Inflammatory macrophage (primary cell): ENCODE measurements around the gene CCL2.
A peak's percentile ranks its signal among the peaks of the same experiment; 100 is the strongest.

Source experiments
- DNase-seq, 2 donors: peaks; one replicate each; pipeline ENCODE4 v3.0.0-alpha.2; 2020 to 2022

Gene CCL2

DNA sequence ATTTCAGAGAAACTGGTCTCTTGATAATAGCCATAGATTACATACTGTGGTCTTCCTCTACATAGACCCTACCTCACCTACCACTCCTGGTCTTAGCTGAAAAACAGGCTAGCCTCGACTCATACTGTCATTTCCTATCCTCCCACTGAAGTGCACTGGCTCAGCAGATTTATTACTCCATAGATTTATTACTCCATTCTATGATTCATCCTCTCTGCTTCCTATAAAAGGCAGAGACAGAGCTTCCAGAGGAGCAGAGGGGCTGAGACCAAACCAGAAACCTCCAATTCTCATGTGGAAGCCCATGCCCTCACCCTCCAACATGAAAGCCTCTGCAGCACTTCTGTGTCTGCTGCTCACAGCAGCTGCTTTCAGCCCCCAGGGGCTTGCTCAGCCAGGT is 14.9 kb downstream of the CCL2 start, which contains the start of gene CCL7:
TSS of gene CCL7 (plus strand) at position 253 of the 400 bp plus-strand sequence. CDS start at position 323, 70 bp downstream.
- DNase-seq = peak; percentile 74 to 88

DNA sequence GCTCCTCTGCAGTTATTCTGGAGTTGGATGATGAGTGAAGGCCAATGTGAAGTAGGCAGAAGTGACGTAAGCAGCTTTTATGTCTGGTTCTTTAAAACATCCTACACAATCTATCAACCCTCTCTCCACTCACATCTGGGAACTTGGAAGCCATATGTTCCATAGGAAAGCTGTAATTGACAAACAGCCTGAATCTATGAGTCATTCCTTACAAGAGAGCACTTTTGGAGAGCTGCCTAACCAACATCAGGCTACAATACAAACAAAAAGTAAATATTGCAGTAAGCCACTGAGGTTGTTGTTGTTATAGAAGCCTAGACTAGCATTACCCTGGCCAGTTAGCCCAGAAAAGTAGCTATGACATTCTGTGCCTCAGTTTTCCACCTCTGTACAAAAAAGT is 20.8 kb downstream of the CCL2 start:
- peak; percentile 51 to 60 for DNase-seq

DNA sequence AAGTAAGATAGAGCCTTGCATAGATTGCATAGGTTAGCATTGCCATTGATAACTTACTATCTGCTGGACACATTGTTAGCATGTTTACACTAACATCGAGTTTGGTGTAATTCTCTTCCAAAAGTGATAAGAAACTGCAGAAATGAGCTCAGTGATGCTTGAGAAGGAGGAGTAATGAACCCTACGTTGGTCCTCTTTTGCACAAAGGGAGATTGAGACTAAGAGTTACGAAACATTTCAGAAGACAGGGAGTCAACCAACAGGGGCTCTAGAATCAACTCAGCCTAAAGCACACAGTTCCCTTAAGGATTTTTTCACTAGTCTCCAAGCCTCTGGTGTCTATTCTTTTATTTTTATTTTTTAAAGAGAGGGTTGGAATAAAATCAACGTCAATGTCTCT is 21.7 kb downstream of the CCL2 start:
- DNase-seq = no peak

DNA sequence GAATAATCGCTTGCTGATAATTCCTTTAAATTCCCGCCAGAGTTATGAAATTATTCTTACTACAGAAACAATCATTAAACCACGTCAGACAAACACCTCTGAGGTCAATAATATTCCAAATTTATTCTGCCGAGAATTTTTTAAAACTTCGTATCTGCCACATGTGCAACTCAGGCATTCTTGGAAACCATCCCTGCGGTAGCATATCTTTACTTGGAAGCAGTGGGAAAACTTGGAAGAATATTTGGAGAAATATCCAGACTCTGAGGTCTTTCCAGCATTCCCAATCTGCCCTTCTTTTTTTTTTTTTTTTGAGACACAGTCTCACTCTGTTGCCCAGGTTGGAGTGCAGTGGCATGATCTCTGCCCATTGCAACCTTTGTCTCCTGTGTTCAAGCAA is 28.5 kb downstream of the CCL2 start:
- no peak for DNase-seq

DNA sequence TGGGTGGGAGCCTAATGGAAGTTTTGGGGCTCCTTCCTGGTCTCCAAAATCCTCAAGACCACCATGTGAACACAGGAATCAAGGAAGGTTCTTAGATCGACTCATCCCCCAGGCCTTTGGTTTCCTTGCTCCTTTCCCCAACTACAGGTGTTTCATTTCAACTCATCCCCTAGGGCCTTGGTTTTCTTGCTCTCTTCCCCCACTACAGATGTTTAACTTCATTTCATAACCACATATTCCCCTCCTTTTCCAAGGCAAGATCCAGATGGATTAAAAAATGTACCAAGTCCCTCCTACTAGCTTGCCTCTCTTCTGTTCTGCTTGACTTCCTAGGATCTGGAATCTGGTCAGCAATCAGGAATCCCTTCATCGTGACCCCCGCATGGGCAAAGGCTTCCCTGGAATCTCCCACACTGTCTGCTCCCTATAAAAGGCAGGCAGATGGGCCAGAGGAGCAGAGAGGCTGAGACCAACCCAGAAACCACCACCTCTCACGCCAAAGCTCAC is 30.3 kb downstream of the CCL2 start, which contains the start of gene CCL11:
TSS of gene CCL11 (plus strand) at position 457 of the 507 bp plus-strand sequence. CDS start 67 bp downstream, outside the sequence.
- no peak for DNase-seq

DNA sequence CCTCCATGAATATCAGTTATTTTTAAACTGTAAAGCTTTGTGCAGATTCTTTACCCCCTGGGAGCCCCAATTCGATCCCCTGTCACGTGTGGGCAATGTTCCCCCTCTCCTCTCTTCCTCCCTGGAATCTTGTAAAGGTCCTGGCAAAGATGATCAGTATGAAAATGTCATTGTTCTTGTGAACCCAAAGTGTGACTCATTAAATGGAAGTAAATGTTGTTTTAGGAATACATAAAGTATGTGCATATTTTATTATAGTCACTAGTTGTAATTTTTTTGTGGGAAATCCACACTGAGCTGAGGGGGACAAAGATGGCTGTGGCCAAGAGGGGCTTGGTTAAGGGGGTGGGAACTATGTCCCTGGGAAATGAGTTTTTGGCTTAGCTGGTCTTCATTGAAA is 32.8 kb downstream of the CCL2 start:
- DNase-seq = no peak

DNA sequence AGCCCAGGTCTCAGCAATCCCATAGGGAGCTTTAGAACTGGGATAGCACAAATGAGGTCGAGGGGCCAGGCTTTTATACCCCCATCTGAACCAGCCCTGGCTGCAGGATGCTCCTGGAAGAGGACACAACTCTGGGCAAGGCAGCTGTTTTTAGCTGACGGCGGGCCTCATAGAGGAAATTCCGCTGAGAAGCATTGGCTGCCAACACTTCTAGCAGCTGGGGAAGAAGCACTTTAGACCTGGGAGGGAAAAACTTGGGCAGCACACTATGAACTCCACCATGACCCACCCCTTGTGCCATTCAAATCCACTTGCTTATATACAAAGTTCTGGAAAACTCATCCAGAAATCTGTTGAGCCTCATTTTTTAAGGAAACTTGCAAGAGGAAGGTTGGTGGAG is 35.5 kb downstream of the CCL2 start:
- no peak for DNase-seq

DNA sequence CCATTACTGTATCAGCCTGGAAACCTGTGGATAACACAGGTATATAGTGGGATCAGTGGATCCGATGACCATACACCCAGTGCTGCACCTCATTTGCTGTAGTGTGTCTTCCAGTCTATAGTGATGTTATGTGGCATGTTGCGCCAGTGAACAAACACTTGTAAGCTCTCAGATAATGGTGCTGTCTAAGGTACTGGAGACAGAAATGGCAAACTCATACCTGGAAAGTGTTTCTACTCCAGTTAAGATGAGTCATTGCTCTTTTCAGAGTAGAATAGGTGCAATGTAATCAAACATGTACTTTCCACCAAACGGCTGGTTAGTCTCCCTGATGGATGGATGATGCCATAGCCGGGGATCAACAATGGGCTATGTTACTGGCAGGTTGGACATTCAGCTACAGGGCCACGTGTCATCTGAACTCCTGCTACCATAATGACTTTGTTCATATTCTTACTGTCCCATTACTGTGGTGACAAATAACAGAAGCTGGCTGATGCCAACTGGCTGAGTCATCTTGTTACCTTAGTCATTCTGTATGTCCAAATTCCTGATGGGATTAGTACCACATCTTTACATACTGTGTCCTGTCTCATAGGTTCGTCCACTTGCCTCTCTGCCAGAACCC is 36.8 kb downstream of the CCL2 start:
- peak in 1 of 2 donors; percentile 12 for DNase-seq

DNA sequence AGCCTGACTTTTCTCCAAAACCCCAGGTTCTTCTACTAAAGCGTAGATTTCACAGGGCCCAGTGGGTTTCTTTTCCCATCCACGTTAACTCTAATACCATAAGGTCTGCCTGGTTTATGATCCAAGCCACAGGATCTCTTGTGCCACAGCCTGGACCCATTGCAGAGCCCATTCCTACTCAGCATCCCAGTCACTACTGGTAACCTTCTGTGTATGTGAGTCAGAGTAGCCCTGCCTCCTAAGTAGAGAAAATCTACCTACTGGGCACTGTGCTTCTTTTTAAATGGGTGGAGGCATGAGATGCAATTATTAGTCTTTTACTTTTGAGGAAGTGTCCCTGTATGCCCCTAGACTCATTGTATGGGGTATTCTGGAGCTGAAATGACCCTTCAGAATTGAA is 43.9 kb downstream of the CCL2 start:
- no peak for DNase-seq

DNA sequence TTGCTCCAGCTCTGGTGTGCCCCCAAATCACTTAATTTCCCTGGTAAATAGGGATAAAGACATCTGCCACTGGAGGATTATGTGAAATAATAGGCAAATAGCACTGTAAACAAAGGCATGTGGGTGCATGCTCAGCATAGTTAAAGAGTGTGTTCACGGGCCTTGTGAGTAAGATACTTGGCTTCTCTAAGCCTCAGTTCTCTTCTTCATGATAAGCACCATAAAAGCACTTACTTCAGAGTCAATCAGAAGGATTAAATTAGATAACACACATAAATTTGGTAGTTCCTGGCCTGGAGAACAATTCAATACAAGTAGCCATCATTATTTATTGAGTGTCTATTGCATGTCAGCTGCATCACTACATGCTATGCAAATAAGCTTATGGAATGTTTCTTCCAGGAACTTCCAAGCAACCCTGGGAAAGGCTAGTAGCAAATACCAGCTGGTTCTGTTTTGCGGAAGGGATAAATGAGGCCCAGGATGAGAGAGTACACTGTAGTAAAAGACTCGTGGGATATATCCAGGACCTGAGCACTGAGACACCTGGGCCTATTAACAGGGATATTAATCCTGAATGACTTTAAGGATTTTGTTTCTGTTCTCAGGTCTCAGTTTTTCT is 45.0 kb downstream of the CCL2 start:
- no peak for DNase-seq

DNA sequence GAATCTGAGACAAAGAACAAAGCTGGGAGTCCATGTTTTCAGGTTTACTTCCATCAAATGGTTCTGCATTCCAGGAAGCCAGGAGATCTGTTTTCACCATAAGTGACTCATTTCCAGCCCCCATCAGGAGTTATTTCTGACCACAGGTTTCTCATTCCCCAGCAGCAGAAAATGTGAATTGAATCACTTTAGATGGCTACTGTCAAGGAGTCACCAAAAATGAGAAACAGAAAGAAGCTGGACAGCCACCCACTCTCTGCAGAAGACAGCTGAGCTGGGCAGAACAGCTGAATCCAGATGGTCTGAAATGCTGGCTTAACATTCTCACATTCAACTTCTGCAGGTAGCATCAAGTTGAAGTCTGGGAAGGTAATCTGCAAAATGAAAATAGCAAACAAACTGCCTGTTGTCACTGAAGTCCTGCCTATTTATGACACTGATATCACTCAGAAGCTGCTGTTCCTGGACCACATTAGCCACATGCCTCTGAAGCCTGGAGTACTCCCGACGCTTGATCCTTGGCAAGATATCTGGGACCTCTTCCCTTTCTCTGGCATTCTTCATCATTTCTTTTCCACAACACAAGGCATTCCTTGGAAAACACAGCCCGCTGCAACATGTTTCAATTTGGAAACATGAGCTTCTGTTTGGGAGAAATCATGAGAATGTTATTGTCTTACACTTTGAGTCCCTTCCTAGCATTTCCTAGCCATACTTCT is 45.7 kb downstream of the CCL2 start:
- peak; percentile 35 to 36 for DNase-seq

DNA sequence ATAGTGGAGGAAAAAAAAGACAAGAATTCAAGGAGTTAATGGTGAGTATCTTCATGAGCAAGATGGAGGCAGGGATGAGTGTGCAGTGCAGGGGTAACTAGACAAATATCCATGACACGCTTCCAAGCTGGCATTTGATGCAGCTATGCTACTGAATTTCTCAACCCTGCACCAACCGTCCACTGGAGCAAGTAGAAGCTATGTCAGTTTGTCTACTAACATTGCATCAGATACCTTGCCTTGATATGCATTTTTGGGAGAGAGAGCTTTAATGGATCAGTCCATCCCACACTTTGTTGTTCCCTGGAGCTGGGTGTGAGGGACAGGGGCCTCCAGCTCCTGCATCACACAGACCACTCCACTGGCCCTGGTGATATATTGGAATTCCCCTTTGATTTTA is 46.9 kb downstream of the CCL2 start:
- no peak for DNase-seq

DNA sequence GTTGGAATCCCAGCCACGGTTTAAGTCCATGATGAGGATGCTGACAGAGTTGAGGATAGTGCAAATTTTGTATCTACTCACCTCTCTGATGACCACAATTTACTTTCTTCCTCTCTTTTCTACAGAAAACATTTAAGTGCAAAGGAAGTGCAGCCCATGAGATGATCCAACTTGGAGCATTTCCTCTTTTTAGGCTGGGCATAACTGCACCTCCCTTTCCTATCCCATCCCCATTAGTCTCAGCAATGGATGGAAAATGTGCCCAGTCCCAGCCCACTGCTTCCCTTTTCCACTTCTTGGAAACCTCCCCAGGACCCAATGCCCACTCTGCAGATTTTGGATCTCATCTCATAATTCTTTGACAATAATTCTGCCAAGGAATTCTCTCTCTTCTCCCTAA is 47.6 kb downstream of the CCL2 start:
- peak; percentile 24 to 47 for DNase-seq

DNA sequence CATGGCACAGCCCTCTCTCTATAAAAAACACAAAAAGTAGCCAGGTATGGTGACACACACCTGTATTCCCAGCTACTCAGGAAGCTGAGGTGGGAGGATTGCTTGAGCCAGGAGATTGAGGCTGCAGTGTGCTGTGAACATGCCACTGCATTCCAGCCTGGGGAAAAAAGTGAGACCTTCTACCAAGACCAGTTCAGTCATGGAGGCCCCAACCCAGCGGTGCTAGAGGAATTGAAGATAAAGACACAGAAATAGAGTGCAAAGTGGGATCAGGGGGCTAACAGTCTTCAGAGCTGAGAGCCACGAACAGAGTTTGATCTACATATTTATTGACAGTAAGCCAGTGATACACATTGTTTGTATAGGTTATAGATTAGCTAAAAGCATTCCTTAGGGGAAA is 48.5 kb downstream of the CCL2 start:
- DNase-seq = no peak

DNA sequence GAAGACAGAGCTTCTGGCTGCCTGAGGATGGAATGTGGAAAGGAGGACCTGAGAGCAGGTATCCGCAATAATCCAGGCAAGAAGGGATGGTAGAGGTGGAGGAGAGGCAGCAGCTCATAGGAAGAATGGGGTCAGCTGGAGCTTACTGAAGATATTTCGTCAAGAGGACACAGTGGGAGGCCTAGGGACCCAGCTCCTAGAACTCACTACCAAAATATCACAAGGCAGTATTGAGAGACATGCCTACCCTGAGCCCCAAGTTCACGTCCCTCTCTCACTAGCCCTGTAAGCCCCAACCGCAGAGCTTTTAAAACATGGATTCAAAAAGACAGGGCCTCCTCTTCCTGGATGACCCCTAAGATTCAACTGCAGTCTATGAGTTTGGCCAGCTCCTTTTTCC is 50.0 kb downstream of the CCL2 start:
- no peak for DNase-seq

DNA sequence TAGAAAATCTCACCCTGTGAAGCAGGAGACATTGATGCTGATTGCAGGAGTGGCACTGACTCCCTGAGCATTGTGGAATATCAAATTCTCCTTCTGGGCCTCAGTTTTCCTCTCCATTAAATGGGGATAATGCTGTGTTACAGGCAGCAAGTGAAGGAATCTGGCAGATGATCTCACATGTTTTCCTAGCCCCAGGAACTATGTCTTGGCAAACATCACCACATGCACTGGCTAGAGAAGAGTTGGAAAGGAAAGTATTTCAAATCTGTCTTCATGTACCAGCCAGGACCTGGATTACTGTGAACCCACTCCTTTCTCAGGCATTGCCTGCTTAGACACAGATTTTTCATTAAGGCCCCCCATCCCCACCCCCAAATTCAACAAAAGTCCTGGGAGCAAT is 50.5 kb downstream of the CCL2 start:
- DNase-seq = no peak

DNA sequence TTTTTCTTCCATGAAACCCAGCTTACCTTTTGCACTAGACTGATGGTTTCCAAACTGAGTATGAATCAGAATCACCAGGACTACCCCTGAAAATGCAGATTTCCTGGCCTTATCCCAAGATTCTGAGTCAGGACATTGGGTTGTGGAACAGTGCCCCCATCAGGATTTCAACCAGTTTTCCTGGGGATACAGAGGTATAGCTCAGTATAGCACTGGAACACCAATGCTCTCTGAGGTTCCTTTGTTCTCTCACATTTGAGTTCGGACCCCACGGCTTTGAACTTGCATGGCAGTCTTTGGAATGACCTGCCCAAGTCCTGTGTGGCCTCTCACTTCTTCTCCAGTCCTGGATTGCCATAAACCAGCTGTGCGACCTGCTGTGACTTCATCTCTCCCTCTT is 51.4 kb downstream of the CCL2 start:
- DNase-seq = peak; percentile 48 to 58
